Karpas-422 (cell line): ENCODE results near the gene SMIM36. TPM values are rescaled to one million over a fixed set of nuclear protein-coding genes. Genes with fewer than 3 reads are reported as not detected.
"Not testable (repeated sequence)": the region's sequence is repeated elsewhere in the genome, so short reads cannot be mapped to it uniquely, and the experiment has no call there.

Source experiments
- DNase-seq: peaks from one replicate; pipeline ENCODE4 v3.0.0-alpha.2; 2015
- H2AFZ ChIP-seq: fragments of 200-600 bp; sonication (generic); 2 replicates; pipeline ENCODE4 v1.6.1; 2014; ENCODE audit warnings: antibody characterized with exemption, low read length, mixed read lengths
- H3K27ac ChIP-seq: fragments of 200-600 bp; sonication (generic); 2 replicates; pipeline ENCODE4 v1.5.1; 2014; ENCODE audit warnings: mild to moderate bottlenecking, low read length, moderate library complexity
- H3K27me3 ChIP-seq: fragments of 200-600 bp; sonication (generic); 2 replicates; pipeline ENCODE4 v1.6.1; 2014; ENCODE audit warnings: low read length, mixed read lengths
- H3K36me3 ChIP-seq: fragments of 200-600 bp; sonication (generic); 2 replicates; pipeline ENCODE4 v1.6.1; 2014; ENCODE audit warnings: low read length, mixed read lengths; ENCODE audit not compliant: insufficient read depth
- H3K4me1 ChIP-seq: fragments of 200-600 bp; sonication (generic); 2 replicates; pipeline ENCODE4 v1.6.1; 2014; ENCODE audit warnings: mild to moderate bottlenecking, low read length, mixed read lengths
- H3K4me2 ChIP-seq: fragments of 200-600 bp; sonication (generic); 2 replicates; pipeline ENCODE4 v1.6.1; 2014; ENCODE audit warnings: low read length, low read depth, mild to moderate bottlenecking; ENCODE audit not compliant: poor library complexity, severe bottlenecking
- H3K4me3 ChIP-seq: fragments of 200-600 bp; sonication (generic); 2 replicates; pipeline ENCODE4 v1.5.1; 2014; ENCODE audit warnings: mild to moderate bottlenecking, antibody characterized with exemption, low read length, mixed read lengths
- H3K79me2 ChIP-seq: fragments of 200-600 bp; sonication (generic); 2 replicates; pipeline ENCODE4 v1.6.1; 2014; ENCODE audit warnings: mild to moderate bottlenecking, low read length, mixed read lengths
- H3K9ac ChIP-seq: fragments of 200-600 bp; sonication (generic); 2 replicates; pipeline ENCODE4 v1.6.0; 2014; ENCODE audit warnings: low read length
- H3K9me2 ChIP-seq: fragments of 200-600 bp; sonication (generic), shearing (Covaris generic); replicated peaks from 2 replicates; pipeline ENCODE4 v1.6.0; 2014; ENCODE audit warnings: mild to moderate bottlenecking, low read length, moderate library complexity; ENCODE audit not compliant: insufficient read depth
- H3K9me3 ChIP-seq: fragments of 300-700, 200-600 bp; sonication (generic); 2 replicates; pipeline ENCODE4 v1.6.1; 2014; ENCODE audit warnings: low read length, mixed read lengths
- H4K20me1 ChIP-seq: fragments of 200-600 bp; sonication (generic); 2 replicates; pipeline ENCODE4 v1.6.1; 2014; ENCODE audit warnings: mild to moderate bottlenecking, antibody characterized with exemption, low read length, low read depth; ENCODE audit not compliant: insufficient read depth
- total RNA-seq: library from RNA; depleted of rRNA; stranded (reverse); fragments of >200 nt; shearing (Covaris generic); gene quantifications from 2 replicates; pipeline ENCODE4 v1.2.3, GENCODE V29; 2014; ENCODE audit warnings: low replicate concordance

Gene SMIM36
- total RNA-seq, 1 experiment from 2014 or later = not detected

- no peak for DNase-seq
- H3K9me3 ChIP-seq = no peaks in the 10 kb centered on the region
- no peak overlapping the region for H3K4me3 ChIP-seq
- H3K4me2 ChIP-seq = no peak overlapping the region
- H3K9me2 ChIP-seq = no peaks in the 10 kb centered on the region
- H3K27me3 ChIP-seq = no peaks in the 10 kb centered on the region
- no peak overlapping the region for H3K9ac ChIP-seq
- H2AFZ ChIP-seq = no peak overlapping the region
- H4K20me1 ChIP-seq = no peaks in the 10 kb centered on the region
- H3K36me3 ChIP-seq = no peaks in the 10 kb centered on the region
- H3K4me1 ChIP-seq = no peaks in the 10 kb centered on the region
- H3K27ac ChIP-seq = no peak overlapping the region
- H3K79me2 ChIP-seq = no peaks in the 10 kb centered on the region
These were observed 62.6 kb downstream of the SMIM36 start for GRCh38 chr17:55448681-55449080.

- Histone ChIP-seq H3K36me3 (no peaks in the 10 kb centered on the region), H3K4me2 (no peak overlapping the region)
These were observed 64.6 kb downstream of the SMIM36 start for GRCh38 chr17:55446581-55447205.

GRCh38 chr17:55446004-55446403 lies 65.2 kb downstream of the SMIM36 start:
- not testable (repeated sequence) for H3K27ac ChIP-seq, H3K4me1 ChIP-seq, H3K9me2 ChIP-seq, H2AFZ ChIP-seq, H3K9ac ChIP-seq, H3K4me3 ChIP-seq, H3K79me2 ChIP-seq, H3K36me3 ChIP-seq, H3K4me2 ChIP-seq, H3K9me3 ChIP-seq, H4K20me1 ChIP-seq, DNase-seq, H3K27me3 ChIP-seq

More at GRCh38 chr17:55446581-55447205, 64.6 kb downstream of the SMIM36 start:
- no peak overlapping the region for H3K27ac ChIP-seq
- H3K79me2 ChIP-seq = no peaks in the 10 kb centered on the region
- H3K27me3 ChIP-seq = no peaks in the 10 kb centered on the region
- H3K4me3 ChIP-seq = no peak overlapping the region
- no peak overlapping the region for H3K9ac ChIP-seq
- no peaks in the 10 kb centered on the region for H3K4me1 ChIP-seq
- H2AFZ ChIP-seq = no peak overlapping the region
- DNase-seq = no peak
- no peaks in the 10 kb centered on the region for H3K9me3 ChIP-seq
- H4K20me1 ChIP-seq = no peaks in the 10 kb centered on the region
- H3K9me2 ChIP-seq = no peaks in the 10 kb centered on the region

GRCh38 chr17:55444471-55445441 lies 66.5 kb downstream of the SMIM36 start:
- Histone ChIP-seq H3K79me2 (no peaks in the 10 kb centered on the region), H3K27ac (no peak overlapping the region), H3K4me3 (no peak overlapping the region), H2AFZ (no peak overlapping the region), H3K27me3 (no peaks in the 10 kb centered on the region), H3K9me3 (no peaks in the 10 kb centered on the region), H3K4me1 (peaks cover 3% of the 10 kb centered on the region; the same call in 1 of the 2 replicates), H3K9ac (no peak overlapping the region), H3K9me2 (no peaks in the 10 kb centered on the region), H3K36me3 (no peaks in the 10 kb centered on the region), H4K20me1 (no peaks in the 10 kb centered on the region), H3K4me2 (no peak overlapping the region)
- DNase-seq = no peak

- Histone ChIP-seq H3K4me3 (no peak overlapping the region), H3K27me3 (no peaks in the 10 kb centered on the region), H3K9me3 (no peaks in the 10 kb centered on the region), H3K36me3 (no peaks in the 10 kb centered on the region), H3K4me2 (no peak overlapping the region), H3K9me2 (no peaks in the 10 kb centered on the region), H3K4me1 (peaks cover 11% of the 10 kb centered on the region), H2AFZ (no peak overlapping the region), H3K27ac (no peak overlapping the region), H3K79me2 (no peaks in the 10 kb centered on the region), H3K9ac (no peak overlapping the region), H4K20me1 (no peaks in the 10 kb centered on the region)
- DNase-seq = no peak
These were observed 67.3 kb downstream of the SMIM36 start for GRCh38 chr17:55443904-55444303.

- H3K4me1 ChIP-seq = peaks cover 13% of the 10 kb centered on the region
- no peaks in the 10 kb centered on the region for H3K27me3 ChIP-seq
- H3K4me3 ChIP-seq = no peak overlapping the region
- no peaks in the 10 kb centered on the region for H3K9me3 ChIP-seq
- H3K27ac ChIP-seq = no peak overlapping the region
- H3K79me2 ChIP-seq = no peaks in the 10 kb centered on the region
- no peak overlapping the region for H3K9ac ChIP-seq
- H4K20me1 ChIP-seq = no peaks in the 10 kb centered on the region
- H3K9me2 ChIP-seq = no peaks in the 10 kb centered on the region
- no peak for DNase-seq
- H2AFZ ChIP-seq = no peak overlapping the region
- H3K4me2 ChIP-seq = no peak overlapping the region
- no peaks in the 10 kb centered on the region for H3K36me3 ChIP-seq
These were observed 68.1 kb downstream of the SMIM36 start for GRCh38 chr17:55442953-55443683.

GRCh38 chr17:55442462-55442861 lies 68.8 kb downstream of the SMIM36 start:
- H4K20me1 ChIP-seq = no peaks in the 10 kb centered on the region
- no peak overlapping the region for H3K4me3 ChIP-seq
- no peak overlapping the region for H3K9ac ChIP-seq
- H3K9me2 ChIP-seq = no peaks in the 10 kb centered on the region
- H3K27me3 ChIP-seq = no peaks in the 10 kb centered on the region
- H3K36me3 ChIP-seq = no peaks in the 10 kb centered on the region
- H3K27ac ChIP-seq = no peak overlapping the region
- H3K79me2 ChIP-seq = no peaks in the 10 kb centered on the region
- no peak overlapping the region for H3K4me2 ChIP-seq
- no peak overlapping the region for H2AFZ ChIP-seq
- DNase-seq = no peak
- no peaks in the 10 kb centered on the region for H3K9me3 ChIP-seq
- peaks cover 18% of the 10 kb centered on the region for H3K4me1 ChIP-seq

GRCh38 chr17:55441544-55441943 lies 69.7 kb downstream of the SMIM36 start:
- Histone ChIP-seq H3K27me3 (no peaks in the 10 kb centered on the region), H3K4me3 (no peak overlapping the region), H3K9ac (no peak overlapping the region), H3K9me3 (no peaks in the 10 kb centered on the region), H3K36me3 (no peaks in the 10 kb centered on the region), H3K4me1 (peaks cover 27% of the 10 kb centered on the region), H3K9me2 (no peaks in the 10 kb centered on the region), H4K20me1 (no peaks in the 10 kb centered on the region), H3K27ac (no peak overlapping the region), H3K79me2 (no peaks in the 10 kb centered on the region), H2AFZ (no peak overlapping the region), H3K4me2 (no peak overlapping the region)
- no peak for DNase-seq
